Brain pericyte (primary cell): ENCODE measurements around the gene AMH.

Experiments
- DNase-seq: peaks from one replicate; pipeline ENCODE4 v3.0.0-alpha.2; 2012; ENCODE audit warnings: low read depth, low spot score

AMH gene

GRCh38 chr19:2286402-2287140 is 37.4 kb downstream of the AMH start:
- DNase-seq, result no peak

- no peak for DNase-seq
Observed at GRCh38 chr19:2287585-2288337, 38.6 kb downstream of the AMH start.

GRCh38 chr19:2288338-2288817 is 39.3 kb downstream of the AMH start:
- no peak for DNase-seq

GRCh38 chr19:2288818-2289713 is 39.9 kb downstream of the AMH start:
- DNase-seq, result no peak

GRCh38 chr19:2289714-2290435 is 40.8 kb downstream of the AMH start:
- DNase-seq, result no peak

GRCh38 chr19:2290441-2291184 is 41.5 kb downstream of the AMH start:
- no peak for DNase-seq

- no peak for DNase-seq
Observed at GRCh38 chr19:2291185-2291751, 42.1 kb downstream of the AMH start.

- DNase-seq, result no peak
Observed at GRCh38 chr19:2294687-2295335, 45.7 kb downstream of the AMH start.

- DNase-seq, result no peak
Observed at GRCh38 chr19:2296141-2296540, 47.0 kb downstream of the AMH start.

- no peak for DNase-seq
Observed at GRCh38 chr19:2300533-2300932, 51.4 kb downstream of the AMH start.
